ENCODE measurements around the gene ANKH. TPM values are rescaled to one million over a fixed set of nuclear protein-coding genes. Genes with fewer than 3 reads are reported as not detected.

The ANKH gene
- polyA plus RNA-seq, 1 donor from 2014 or later = 9.9 TPM

- Histone ChIP-seq H3K4me2 (ENCODE audit: low read length) (no peak overlapping the region), H3K9me2 (ENCODE audit: insufficient read depth, low read length) (no peaks in the 10 kb centered on the region), H3F3A (ENCODE audit: insufficient read depth, low read length, poor library complexity, severe bottlenecking) (no peaks in the 10 kb centered on the region), H3K4me3 (ENCODE audit: low read length) (no peak overlapping the region), H3K9me3 (ENCODE audit: low read length) (no peaks in the 10 kb centered on the region), H4K20me1 (ENCODE audit: insufficient read depth) (no peaks in the 10 kb centered on the region), H3K27ac (ENCODE audit: low read length) (no peak overlapping the region), H3K27me3 (ENCODE audit: insufficient read depth, low read depth, low read length) (no peaks in the 10 kb centered on the region), H3K79me2 (replicated peaks; ENCODE audit: insufficient read depth, low read length) (no peaks in the 10 kb centered on the region), H3K36me3 (ENCODE audit: insufficient read depth, low read length) (no peaks in the 10 kb centered on the region), H2AFZ (ENCODE audit: low read depth, low read length) (no peak overlapping the region), H3K9ac (ENCODE audit: low read length) (no peak overlapping the region)
- TF ChIP-seq TAF1 (IDR thresholded peaks at IDR 0.05; ENCODE audit: low read depth) (no peak), EZH2 (IDR thresholded peaks at IDR 0.05; ENCODE audit: borderline replicate concordance, insufficient read depth, low read length, poor library complexity, severe bottlenecking) (no peak), REST (IDR thresholded peaks at IDR 0.05; ENCODE audit: borderline replicate concordance) (no peak), RAD21 (conservative IDR thresholded peaks at IDR 0.05) (no peak), EP300 (conservative IDR thresholded peaks at IDR 0.05; ENCODE audit: poor library complexity, severe bottlenecking) (no peak), MXI1 (conservative IDR thresholded peaks at IDR 0.05; ENCODE audit: poor library complexity, severe bottlenecking) (no peak), SMC3 (conservative IDR thresholded peaks at IDR 0.05; ENCODE audit: poor library complexity) (no peak), POLR2AphosphoS5 (IDR thresholded peaks at IDR 0.05) (no peak)
- TF ChIP-seq, protein P1, sequence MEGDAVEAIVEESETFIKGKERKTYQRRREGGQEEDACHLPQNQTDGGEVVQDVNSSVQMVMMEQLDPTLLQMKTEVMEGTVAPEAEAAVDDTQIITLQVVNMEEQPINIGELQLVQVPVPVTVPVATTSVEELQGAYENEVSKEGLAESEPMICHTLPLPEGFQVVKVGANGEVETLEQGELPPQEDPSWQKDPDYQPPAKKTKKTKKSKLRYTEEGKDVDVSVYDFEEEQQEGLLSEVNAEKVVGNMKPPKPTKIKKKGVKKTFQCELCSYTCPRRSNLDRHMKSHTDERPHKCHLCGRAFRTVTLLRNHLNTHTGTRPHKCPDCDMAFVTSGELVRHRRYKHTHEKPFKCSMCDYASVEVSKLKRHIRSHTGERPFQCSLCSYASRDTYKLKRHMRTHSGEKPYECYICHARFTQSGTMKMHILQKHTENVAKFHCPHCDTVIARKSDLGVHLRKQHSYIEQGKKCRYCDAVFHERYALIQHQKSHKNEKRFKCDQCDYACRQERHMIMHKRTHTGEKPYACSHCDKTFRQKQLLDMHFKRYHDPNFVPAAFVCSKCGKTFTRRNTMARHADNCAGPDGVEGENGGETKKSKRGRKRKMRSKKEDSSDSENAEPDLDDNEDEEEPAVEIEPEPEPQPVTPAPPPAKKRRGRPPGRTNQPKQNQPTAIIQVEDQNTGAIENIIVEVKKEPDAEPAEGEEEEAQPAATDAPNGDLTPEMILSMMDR (IDR thresholded peaks at IDR 0.05; ENCODE audit: poor library complexity, severe bottlenecking) = no peak
These were observed 138.6 kb downstream of the ANKH start for GRCh38 chr5:14732991-14733390.

DNA sequence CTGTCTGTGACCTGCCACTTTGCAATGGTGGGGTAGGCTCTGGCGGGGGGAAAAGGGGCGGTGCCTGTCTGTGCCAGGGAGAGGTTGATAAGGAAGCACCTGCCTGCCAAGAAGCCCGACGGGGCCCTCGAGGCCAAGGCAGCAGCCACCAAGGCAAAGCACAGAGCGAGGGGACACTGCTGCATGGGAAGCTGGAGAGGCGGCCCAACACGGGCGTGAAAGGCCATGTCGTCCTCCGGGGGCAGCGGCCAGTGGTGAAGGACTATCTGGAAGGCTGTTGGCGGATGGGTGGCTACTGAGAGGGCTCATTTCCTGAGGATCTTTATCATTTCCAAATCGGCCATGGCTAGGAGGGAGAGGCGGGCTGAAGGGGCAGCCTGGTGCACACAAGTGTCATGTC is 140.7 kb downstream of the ANKH start:
- Histone ChIP-seq H3K4me3 (ENCODE audit: low read length) (no peak overlapping the region), H4K20me1 (ENCODE audit: insufficient read depth) (no peaks in the 10 kb centered on the region), H3K9me3 (ENCODE audit: low read length) (no peaks in the 10 kb centered on the region), H3K36me3 (ENCODE audit: insufficient read depth, low read length) (no peaks in the 10 kb centered on the region), H3K4me2 (ENCODE audit: low read length) (no peak overlapping the region), H3F3A (ENCODE audit: insufficient read depth, low read length, poor library complexity, severe bottlenecking) (no peaks in the 10 kb centered on the region), H3K27ac (ENCODE audit: low read length) (no peak overlapping the region), H3K79me2 (replicated peaks; ENCODE audit: insufficient read depth, low read length) (no peaks in the 10 kb centered on the region), H3K9me2 (ENCODE audit: insufficient read depth, low read length) (no peaks in the 10 kb centered on the region), H3K9ac (ENCODE audit: low read length) (no peak overlapping the region), H3K27me3 (ENCODE audit: insufficient read depth, low read depth, low read length) (no peaks in the 10 kb centered on the region), H2AFZ (ENCODE audit: low read depth, low read length) (no peak overlapping the region)
- TF ChIP-seq MXI1 (conservative IDR thresholded peaks at IDR 0.05; ENCODE audit: poor library complexity, severe bottlenecking) = no peak
- no peak for TF ChIP-seq RAD21 (conservative IDR thresholded peaks at IDR 0.05)

DNA sequence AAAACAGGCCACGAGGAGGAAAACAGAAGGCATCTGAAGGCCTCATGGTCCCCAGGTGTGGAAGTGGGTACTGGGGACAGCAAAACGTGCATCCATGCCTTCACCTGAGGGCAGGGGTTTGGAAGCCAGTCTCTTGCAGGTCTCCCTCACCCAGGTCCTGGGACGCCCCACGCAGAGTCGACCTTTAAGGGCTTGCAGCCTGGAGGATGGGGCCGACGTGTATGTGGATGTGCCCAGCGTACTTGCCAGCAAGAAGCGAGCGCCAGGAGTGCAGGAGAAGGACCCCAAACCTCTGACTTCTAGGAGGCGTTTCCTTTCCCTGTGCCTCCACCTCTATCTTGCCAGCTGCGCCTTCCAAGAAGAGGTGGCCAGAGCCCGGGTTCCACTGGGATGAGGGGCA is 141.1 kb downstream of the ANKH start:
- no peaks in the 10 kb centered on the region for H3K9me2 ChIP-seq (ENCODE audit: insufficient read depth, low read length)
- no peak overlapping the region for H3K27ac ChIP-seq (ENCODE audit: low read length)
- no peak overlapping the region for H3K9ac ChIP-seq (ENCODE audit: low read length)
- H3K4me2 ChIP-seq (ENCODE audit: low read length) = no peak overlapping the region
- TF ChIP-seq EZH2 (IDR thresholded peaks at IDR 0.05; ENCODE audit: borderline replicate concordance, insufficient read depth, low read length, poor library complexity, severe bottlenecking) = no peak
- TF ChIP-seq MXI1 (conservative IDR thresholded peaks at IDR 0.05; ENCODE audit: poor library complexity, severe bottlenecking) = no peak
- TF ChIP-seq RAD21 (conservative IDR thresholded peaks at IDR 0.05) = no peak
- H3F3A ChIP-seq (ENCODE audit: insufficient read depth, low read length, poor library complexity, severe bottlenecking) = no peaks in the 10 kb centered on the region
- no peaks in the 10 kb centered on the region for H3K36me3 ChIP-seq (ENCODE audit: insufficient read depth, low read length)
- no peaks in the 10 kb centered on the region for H4K20me1 ChIP-seq (ENCODE audit: insufficient read depth)
- no peak overlapping the region for H3K4me3 ChIP-seq (ENCODE audit: low read length)
- no peak overlapping the region for H2AFZ ChIP-seq (ENCODE audit: low read depth, low read length)
- no peaks in the 10 kb centered on the region for H3K79me2 ChIP-seq (replicated peaks; ENCODE audit: insufficient read depth, low read length)
- H3K9me3 ChIP-seq (ENCODE audit: low read length) = no peaks in the 10 kb centered on the region
- H3K27me3 ChIP-seq (ENCODE audit: insufficient read depth, low read depth, low read length) = no peaks in the 10 kb centered on the region

Measured in neural cell (in vitro differentiated cells).